ENCODE data around the gene IFT22. TPM values are rescaled to one million over a fixed set of nuclear protein-coding genes. Genes with fewer than 3 reads are reported as not detected.

The IFT22 gene
- 23.7 and 27.0 TPM in 2 replicates for total RNA-seq (ENCODE audit: low replicate concordance)

GRCh38 chr7:101321491-101322401, at the start of gene IFT22:
IFT22 (minus strand) TSS chr7:101321812; CDS start chr7:101321709, 103 bp downstream.

DNA sequence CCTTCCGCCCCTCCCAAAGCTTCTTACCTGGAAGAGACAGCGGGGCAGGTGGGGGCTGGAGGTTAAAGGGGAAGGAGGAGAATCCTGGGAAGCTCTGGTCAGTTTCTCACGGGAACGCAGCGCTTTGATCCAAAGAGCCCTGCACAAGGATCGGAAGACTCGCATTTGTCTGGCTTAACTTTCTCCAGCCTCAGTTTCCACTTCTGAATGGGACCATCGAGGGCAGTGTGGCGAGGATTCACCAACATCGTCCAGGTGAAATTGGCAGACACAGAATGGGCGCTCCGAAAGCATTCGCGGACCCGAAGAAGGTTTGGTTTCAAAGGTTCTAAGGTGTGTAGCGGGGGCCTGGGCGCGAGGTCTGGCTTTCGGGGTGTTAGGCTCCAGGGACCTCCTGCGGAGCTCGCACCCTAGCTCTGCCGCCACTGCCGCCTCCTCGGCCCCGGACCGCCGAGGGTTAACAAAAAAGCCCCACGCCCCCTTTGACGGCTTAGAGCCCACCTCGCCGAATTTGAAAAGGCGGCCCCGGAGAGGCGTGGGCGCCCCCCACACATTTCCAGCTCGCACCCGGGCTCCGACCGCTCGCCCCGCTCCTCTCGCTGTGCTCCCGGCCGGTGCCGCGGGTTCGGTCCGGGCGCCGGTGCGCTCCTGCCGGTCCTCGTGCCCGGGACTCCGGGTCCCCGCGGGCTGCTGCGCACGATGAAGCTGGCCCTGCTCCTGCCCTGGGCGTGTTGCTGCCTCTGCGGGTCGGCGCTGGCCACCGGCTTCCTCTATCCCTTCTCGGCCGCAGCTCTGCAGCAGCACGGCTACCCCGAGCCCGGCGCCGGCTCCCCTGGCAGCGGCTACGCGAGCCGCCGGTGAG, 41.0 kb upstream of the IFT22 start, which contains the start of gene COL26A1:
Gene COL26A1, plus strand, starts transcription at position 542 of the 862 bp plus-strand sequence. Its CDS starts 158 bp downstream, at position 700.

Other genes starting within 250 kb of the IFT22 start
- 17.8 and 64.6 TPM in 2 replicates for gene TRIM56, start 236.3 kb downstream of the IFT22 start, total RNA-seq (ENCODE audit: low replicate concordance)
- gene SERPINE1, start 194.7 kb downstream of the IFT22 start, total RNA-seq (ENCODE audit: low replicate concordance), result 68.8 and 1,526 TPM in 2 replicates
- gene AP1S1, start 167.3 kb downstream of the IFT22 start, total RNA-seq (ENCODE audit: low replicate concordance), result 161 and 180 TPM in 2 replicates
- not detected in 2 replicates for gene VGF, start 156.2 kb downstream of the IFT22 start, total RNA-seq (ENCODE audit: low replicate concordance)
- gene NAT16, start 141.5 kb downstream of the IFT22 start, total RNA-seq (ENCODE audit: low replicate concordance), result not detected in 2 replicates
- not detected in 2 replicates for gene MOGAT3, start 120.8 kb downstream of the IFT22 start, total RNA-seq (ENCODE audit: low replicate concordance)
- gene PLOD3, start 104.2 kb downstream of the IFT22 start, total RNA-seq (ENCODE audit: low replicate concordance), result 58.6 and 97.9 TPM in 2 replicates
- gene ZNHIT1, start 103.6 kb downstream of the IFT22 start, total RNA-seq (ENCODE audit: low replicate concordance), result 31.2 and 115 TPM in 2 replicates
- gene CLDN15, start 84.0 kb downstream of the IFT22 start, total RNA-seq (ENCODE audit: low replicate concordance), result 1.6 and 3.0 TPM in 2 replicates
- 326 and 344 TPM in 2 replicates for gene FIS1, start 76.7 kb downstream of the IFT22 start, total RNA-seq (ENCODE audit: low replicate concordance)
- 0.08 TPM in 1 of 2 replicates, not detected in the other for gene COL26A1, start 41.1 kb upstream of the IFT22 start, total RNA-seq (ENCODE audit: low replicate concordance)

Data from smooth muscle cell of the coronary artery (primary cell).